T-helper 2 cell treated with Interferon-gamma antibody and Interleukin-4, amounts not matched to agents 5 μg/mL and 100 μg/mL, for 36 hours (primary cell): ENCODE results near the gene YBEY.
A peak's percentile ranks its signal among the peaks of the same experiment; 100 is the strongest.

Source experiments
- DNase-seq: peaks from one replicate; pipeline ENCODE4 v3.0.0; 2021; ENCODE audit warnings: low spot score
- H3K27ac Mint-ChIP-seq: one replicate; pipeline ENCODE4 v1.8.0; 2021; ENCODE audit warnings: mild to moderate bottlenecking, mixed read lengths
- H3K27me3 Mint-ChIP-seq: one replicate; pipeline ENCODE4 v1.8.0; 2021; ENCODE audit warnings: low read depth, mixed read lengths
- H3K36me3 Mint-ChIP-seq: one replicate; pipeline ENCODE4 v1.8.0; 2021; ENCODE audit warnings: low read depth, mixed read lengths
- H3K4me1 Mint-ChIP-seq: one replicate; pipeline ENCODE4 v1.8.0; 2021; ENCODE audit warnings: low read depth, mixed read lengths
- H3K4me3 Mint-ChIP-seq: one replicate; pipeline ENCODE4 v1.8.0; 2022; ENCODE audit warnings: mild to moderate bottlenecking, moderate library complexity, mixed read lengths
- H3K9me3 Mint-ChIP-seq: one replicate; pipeline ENCODE4 v1.8.0; 2021; ENCODE audit warnings: mixed read lengths

Gene YBEY

DNA sequence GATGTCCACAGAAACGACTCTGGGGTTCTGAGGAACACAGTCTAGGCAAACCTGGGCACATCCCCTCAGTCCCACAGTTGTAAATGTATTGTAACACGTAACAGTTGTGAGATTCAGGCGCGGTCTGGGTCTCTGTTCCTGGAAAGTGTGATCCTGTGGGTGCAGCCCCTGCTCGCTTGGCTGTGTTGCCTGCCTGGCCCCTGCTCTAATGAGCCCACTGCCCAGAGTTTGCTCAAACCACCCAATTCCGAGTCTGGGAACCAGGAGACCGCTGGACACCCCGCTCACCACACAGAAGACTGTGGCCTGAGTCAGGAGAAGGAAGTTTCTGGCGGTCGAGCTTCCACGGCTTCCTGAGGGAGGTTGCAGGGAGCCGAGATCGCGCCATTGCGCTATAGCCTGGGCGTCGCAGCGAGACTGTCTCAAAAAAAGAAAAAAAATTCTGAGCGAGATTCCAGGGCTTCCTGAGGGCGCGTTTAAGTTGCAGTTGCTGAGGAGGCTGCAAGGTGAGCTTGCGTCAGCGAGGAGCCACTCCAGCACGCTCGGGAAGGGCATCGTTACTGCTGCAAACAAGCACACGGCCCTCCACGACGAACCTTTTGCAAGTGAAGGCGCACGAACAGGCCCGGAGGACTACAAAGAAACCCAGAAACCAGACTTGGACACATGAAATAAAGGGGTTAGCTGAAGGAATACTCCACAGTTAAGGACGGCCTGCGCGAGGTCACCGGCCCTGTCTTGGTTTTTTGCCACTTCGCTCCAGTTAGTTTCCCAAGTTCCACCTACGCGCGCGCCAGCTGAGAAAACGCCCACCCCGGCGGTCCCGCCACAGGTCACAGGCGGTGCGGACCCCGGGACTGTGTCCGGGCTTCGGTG lies 36.4 kb downstream of the YBEY start:
- H3K4me1 Mint-ChIP-seq, result peaks cover 37% of the 10 kb centered on the region
- peak; percentile 17 for DNase-seq
- H3K9me3 Mint-ChIP-seq, result no peaks in the 10 kb centered on the region
- H3K27me3 Mint-ChIP-seq, result no peaks in the 10 kb centered on the region
- peak overlapping the region; percentile 90 for H3K27ac Mint-ChIP-seq
- peaks cover 41% of the 10 kb centered on the region for H3K36me3 Mint-ChIP-seq
- H3K4me3 Mint-ChIP-seq, result peak overlapping the region; percentile 90

GRCh38 chr21:46323227-46323709 lies 37.1 kb downstream of the YBEY start:
- Mint-ChIP-seq H3K9me3 (no peaks in the 10 kb centered on the region), H3K36me3 (peaks cover 46% of the 10 kb centered on the region), H3K4me1 (peaks cover 38% of the 10 kb centered on the region), H3K4me3 (peak overlapping the region; percentile 90), H3K27ac (peak overlapping the region; percentile 90), H3K27me3 (no peaks in the 10 kb centered on the region)
- no peak for DNase-seq

GRCh38 chr21:46323710-46324389 lies 37.7 kb downstream of the YBEY start, which contains the start of the genes C21orf58 and PCNT:
C21orf58 (minus strand) TSS chr21:46323870; CDS start chr21:46322738, 1,132 bp downstream.
PCNT (plus strand) TSS chr21:46324156; CDS start chr21:46324229, 73 bp downstream.
- DNase-seq, result peak; percentile 99
- peak within 1 kb of the TSS; percentile 97 for H3K27ac Mint-ChIP-seq
- H3K4me3 Mint-ChIP-seq, result peak within 1 kb of the TSS; percentile 90
- peaks cover 38% of the 10 kb centered on the region for H3K4me1 Mint-ChIP-seq
- no peaks in the 10 kb centered on the region for H3K27me3 Mint-ChIP-seq
- no peaks in the 10 kb centered on the region for H3K9me3 Mint-ChIP-seq
- peaks cover 50% of the 10 kb centered on the region for H3K36me3 Mint-ChIP-seq

- Mint-ChIP-seq H3K9me3 (no peaks in the 10 kb centered on the region), H3K27me3 (no peaks in the 10 kb centered on the region), H3K4me1 (peaks cover 32% of the 10 kb centered on the region), H3K36me3 (peaks cover 53% of the 10 kb centered on the region), H3K4me3 (peak overlapping the region; percentile 90), H3K27ac (peak overlapping the region; percentile 97)
- peak; percentile 82 for DNase-seq
Measured at GRCh38 chr21:46324390-46325072, 38.4 kb downstream of the YBEY start.

GRCh38 chr21:46325073-46325912 lies 39.2 kb downstream of the YBEY start:
- H3K36me3 Mint-ChIP-seq, result peaks cover 51% of the 10 kb centered on the region
- peak overlapping the region; percentile 87 for H3K27ac Mint-ChIP-seq
- DNase-seq, result peak; percentile 35
- H3K4me1 Mint-ChIP-seq, result peaks cover 32% of the 10 kb centered on the region
- peak overlapping the region; percentile 87 for H3K4me3 Mint-ChIP-seq
- H3K9me3 Mint-ChIP-seq, result no peaks in the 10 kb centered on the region
- H3K27me3 Mint-ChIP-seq, result no peaks in the 10 kb centered on the region

- Mint-ChIP-seq H3K27ac (peak overlapping the region; percentile 31), H3K4me1 (peaks cover 24% of the 10 kb centered on the region), H3K36me3 (peaks cover 49% of the 10 kb centered on the region), H3K27me3 (no peaks in the 10 kb centered on the region), H3K9me3 (no peaks in the 10 kb centered on the region), H3K4me3 (peak overlapping the region; percentile 61)
- no peak for DNase-seq
Measured at GRCh38 chr21:46326110-46326703, 40.1 kb downstream of the YBEY start.

- DNase-seq, result no peak
- H3K9me3 Mint-ChIP-seq, result no peaks in the 10 kb centered on the region
- peaks cover 14% of the 10 kb centered on the region for H3K4me1 Mint-ChIP-seq
- no peak overlapping the region for H3K4me3 Mint-ChIP-seq
- H3K36me3 Mint-ChIP-seq, result peaks cover 37% of the 10 kb centered on the region
- H3K27me3 Mint-ChIP-seq, result no peaks in the 10 kb centered on the region
- no peak overlapping the region for H3K27ac Mint-ChIP-seq
Measured at GRCh38 chr21:46327711-46328110, 41.6 kb downstream of the YBEY start.

- Mint-ChIP-seq H3K36me3 (peaks cover 34% of the 10 kb centered on the region), H3K9me3 (no peaks in the 10 kb centered on the region), H3K4me1 (peaks cover 14% of the 10 kb centered on the region), H3K27me3 (no peaks in the 10 kb centered on the region), H3K27ac (no peak overlapping the region), H3K4me3 (no peak overlapping the region)
- DNase-seq, result no peak
Measured at GRCh38 chr21:46328151-46328550, 42.0 kb downstream of the YBEY start.

- Mint-ChIP-seq H3K36me3 (peaks cover 34% of the 10 kb centered on the region), H3K4me3 (no peak overlapping the region), H3K27ac (no peak overlapping the region), H3K9me3 (no peaks in the 10 kb centered on the region), H3K4me1 (peaks cover 14% of the 10 kb centered on the region), H3K27me3 (no peaks in the 10 kb centered on the region)
- no peak for DNase-seq
Measured at GRCh38 chr21:46329796-46330195, 43.7 kb downstream of the YBEY start.

DNA sequence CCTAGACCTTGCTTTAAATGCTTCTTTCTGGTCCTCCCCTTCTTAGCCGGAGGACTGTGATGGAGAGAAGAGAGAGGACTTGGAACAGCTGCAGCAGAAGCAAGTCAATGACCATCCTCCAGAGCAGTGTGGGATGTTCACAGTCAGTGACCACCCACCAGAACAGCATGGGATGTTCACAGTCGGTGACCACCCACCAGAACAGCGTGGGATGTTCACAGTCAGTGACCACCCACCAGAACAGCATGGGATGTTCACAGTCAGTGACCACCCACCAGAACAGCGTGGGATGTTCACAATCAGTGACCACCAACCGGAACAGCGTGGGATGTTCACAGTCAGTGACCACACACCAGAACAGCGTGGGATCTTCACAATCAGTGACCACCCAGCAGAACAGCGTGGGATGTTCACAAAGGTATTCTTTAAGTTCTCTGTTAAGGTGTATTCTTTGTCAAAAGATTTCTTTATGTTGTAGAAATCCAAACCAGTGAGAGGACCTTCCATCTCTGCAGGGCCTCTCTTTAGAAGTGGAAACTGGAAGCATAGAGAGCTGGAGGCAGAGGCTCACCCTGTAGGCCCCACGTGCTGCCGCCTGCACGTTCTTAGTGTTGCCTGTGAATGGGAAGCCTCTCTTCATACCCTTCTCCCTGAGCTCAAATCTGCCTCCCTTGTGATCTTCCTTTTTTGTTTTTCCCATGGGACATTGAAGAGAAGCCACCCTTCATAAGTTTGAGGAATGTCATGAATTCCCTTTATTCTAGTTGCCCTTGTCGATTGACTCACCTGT lies 48.4 kb downstream of the YBEY start:
- no peaks in the 10 kb centered on the region for H3K4me1 Mint-ChIP-seq
- no peak for DNase-seq
- H3K27me3 Mint-ChIP-seq, result no peaks in the 10 kb centered on the region
- no peaks in the 10 kb centered on the region for H3K9me3 Mint-ChIP-seq
- H3K4me3 Mint-ChIP-seq, result no peak overlapping the region
- H3K36me3 Mint-ChIP-seq, result peaks cover 39% of the 10 kb centered on the region
- no peak overlapping the region for H3K27ac Mint-ChIP-seq

DNA sequence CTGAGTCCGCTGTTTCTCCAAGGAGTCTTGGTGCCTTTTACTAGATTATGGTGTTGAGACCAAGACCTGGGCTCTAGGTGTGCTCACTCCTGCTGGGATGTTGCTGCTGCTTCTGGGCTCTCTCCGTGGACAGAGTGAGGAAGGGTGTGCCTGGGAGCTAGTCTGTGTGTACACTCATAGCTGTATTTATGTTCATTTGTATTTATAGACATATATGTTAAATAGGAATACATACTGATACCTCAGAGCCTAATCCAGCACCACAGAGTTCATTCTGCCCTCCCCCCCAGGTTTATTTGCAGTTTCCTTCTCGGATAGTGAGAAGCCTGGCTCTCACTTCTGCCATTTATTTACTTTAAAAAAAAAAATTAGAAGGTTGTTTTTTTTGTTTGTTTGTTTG lies 50.5 kb downstream of the YBEY start:
- Mint-ChIP-seq H3K4me3 (no peak overlapping the region), H3K27me3 (no peaks in the 10 kb centered on the region), H3K27ac (no peak overlapping the region), H3K36me3 (peaks cover 47% of the 10 kb centered on the region), H3K4me1 (peaks cover 2% of the 10 kb centered on the region), H3K9me3 (no peaks in the 10 kb centered on the region)
- DNase-seq, result no peak

GRCh38 chr21:46340998-46341397 lies 54.9 kb downstream of the YBEY start:
- Mint-ChIP-seq H3K4me3 (no peak overlapping the region), H3K36me3 (peaks cover 54% of the 10 kb centered on the region), H3K4me1 (peaks cover 10% of the 10 kb centered on the region), H3K27me3 (no peaks in the 10 kb centered on the region), H3K9me3 (no peaks in the 10 kb centered on the region), H3K27ac (no peak overlapping the region)
- no peak for DNase-seq
